Dermis microvascular lymphatic vessel endothelial cell (primary cell): ENCODE results near the gene ATG5. TPM values are rescaled to one million over a fixed set of nuclear protein-coding genes. Genes with fewer than 3 reads are reported as not detected.

Experiments used
- DNase-seq, 2 donors: peaks; one replicate each; pipeline versions ENCODE4 v3.0.0 to v3.0.0-alpha.2; 2010; ENCODE audit warnings: low read depth in 2 of 2
- total RNA-seq: library from RNA; depleted of rRNA; stranded (reverse); fragments of >200 nt; gene quantifications from 2 replicates; pipeline ENCODE4 v1.2.1, GENCODE V29; 2014

ATG5 gene
- total RNA-seq, 1 donor from 2014 or later, result 49.9 TPM

DNA sequence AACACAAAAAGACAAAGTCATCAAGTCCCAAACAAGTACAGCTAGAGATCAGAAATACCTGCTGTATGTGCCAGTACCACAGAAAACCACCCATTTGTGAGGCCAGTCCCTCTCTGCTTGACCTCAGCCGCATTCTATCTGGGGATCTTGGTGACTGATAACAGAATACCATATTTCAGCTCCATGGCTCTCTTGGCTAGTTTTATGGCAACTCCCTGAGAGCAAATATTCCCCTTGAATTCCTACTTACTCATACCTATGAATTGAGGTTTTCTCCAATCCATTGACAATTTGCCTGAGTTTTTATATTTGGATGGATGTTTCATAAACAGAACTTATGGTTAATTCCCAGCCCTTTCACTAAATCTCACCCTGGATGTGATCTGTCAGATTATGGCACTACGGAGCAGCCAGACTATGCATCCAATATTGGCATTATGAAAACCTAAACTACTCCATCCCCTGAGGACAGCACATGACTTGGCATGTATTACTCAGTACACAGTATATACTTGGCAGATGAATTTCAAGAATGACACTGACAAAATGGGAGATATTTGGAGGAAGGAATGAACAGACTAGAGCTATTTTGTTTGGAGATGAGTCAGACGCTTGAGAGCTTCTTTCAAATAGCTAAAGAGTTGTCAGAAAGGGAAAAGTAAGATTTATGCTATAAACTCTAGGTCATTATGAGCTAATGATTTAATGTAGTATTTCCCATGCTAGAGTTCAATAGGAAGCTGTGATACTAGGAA lies 143.7 kb downstream of the ATG5 start:
- DNase-seq, result no peak

- DNase-seq, result no peak
Observed at GRCh38 chr6:106180208-106180607, 145.4 kb downstream of the ATG5 start.

DNA sequence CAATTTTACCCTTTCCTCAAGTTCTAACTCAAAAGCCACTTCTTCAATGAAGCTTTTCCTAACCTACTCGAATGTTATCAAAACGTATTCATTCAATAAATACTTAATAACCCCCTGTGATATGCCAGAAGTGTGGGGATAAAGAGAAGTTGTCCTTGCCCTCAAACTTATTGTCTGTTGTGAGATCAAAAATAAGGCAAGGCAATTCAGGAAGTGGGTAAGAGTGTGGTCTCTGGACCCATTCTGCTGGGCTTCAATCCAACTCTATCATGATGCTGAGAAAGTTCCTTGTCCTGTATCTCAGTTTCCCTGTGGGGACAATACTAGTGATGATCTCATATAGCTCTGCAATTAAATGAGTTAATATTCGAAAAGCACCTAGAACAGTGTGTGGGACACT lies 146.7 kb downstream of the ATG5 start:
- DNase-seq, result no peak

- no peak for DNase-seq
Observed at GRCh38 chr6:106177786-106178185, 147.8 kb downstream of the ATG5 start.

GRCh38 chr6:106173124-106173879 lies 152.3 kb downstream of the ATG5 start:
- DNase-seq, result no peak

DNA sequence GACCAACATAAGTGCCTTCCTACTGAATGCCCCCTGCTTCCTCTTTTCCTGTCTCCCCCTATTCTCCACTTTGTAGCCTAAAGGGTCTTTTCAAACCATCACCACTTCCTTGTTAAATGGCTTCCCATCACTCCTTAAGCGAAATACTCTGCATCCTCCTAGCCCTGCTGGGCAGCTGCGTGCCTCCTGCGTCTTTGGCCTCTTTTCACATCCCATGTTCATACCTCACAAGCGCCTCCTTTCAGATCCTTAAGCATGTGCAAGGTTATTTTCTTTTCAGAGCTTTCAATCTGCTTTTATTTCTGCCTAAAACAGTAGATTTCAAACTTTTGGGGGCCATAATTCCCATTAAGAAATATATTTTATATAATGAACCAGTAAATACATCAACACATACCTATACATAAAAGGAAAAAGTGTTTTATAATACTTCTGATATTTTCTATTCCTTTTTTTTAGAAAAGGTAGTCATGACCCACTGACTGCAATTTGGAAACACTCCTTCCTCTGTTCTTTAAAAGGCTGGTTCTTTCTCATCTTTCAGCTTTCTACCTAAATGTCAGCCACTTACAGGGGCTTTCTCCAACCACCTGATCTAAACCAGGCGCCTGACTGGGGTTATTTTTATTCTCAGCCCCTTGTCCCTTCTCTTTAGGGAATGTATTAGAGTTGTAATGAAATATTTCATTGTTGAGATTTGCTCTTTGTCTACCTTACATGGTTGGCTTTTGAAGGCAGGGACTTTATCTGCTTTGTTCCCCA lies 155.3 kb downstream of the ATG5 start:
- no peak for DNase-seq

DNA sequence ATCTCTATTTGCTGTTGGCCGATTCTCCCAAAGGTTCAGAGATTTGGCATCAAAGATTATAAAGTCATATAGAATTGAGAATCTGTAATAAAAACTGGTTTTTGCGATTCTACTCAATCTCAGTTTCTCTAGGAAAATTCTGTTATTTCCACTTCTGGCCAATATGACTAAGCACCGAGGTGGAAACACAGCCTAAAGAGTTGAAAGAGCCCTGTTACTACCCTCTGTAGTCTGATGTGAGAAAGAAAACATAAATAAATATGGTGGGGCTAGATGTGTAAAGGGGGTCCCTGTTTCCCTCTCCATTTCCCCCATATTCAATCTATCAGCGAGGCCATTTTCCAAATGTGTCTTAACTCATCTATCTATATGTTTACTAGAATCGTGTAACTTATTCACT lies 156.0 kb downstream of the ATG5 start:
- DNase-seq, result no peak

DNA sequence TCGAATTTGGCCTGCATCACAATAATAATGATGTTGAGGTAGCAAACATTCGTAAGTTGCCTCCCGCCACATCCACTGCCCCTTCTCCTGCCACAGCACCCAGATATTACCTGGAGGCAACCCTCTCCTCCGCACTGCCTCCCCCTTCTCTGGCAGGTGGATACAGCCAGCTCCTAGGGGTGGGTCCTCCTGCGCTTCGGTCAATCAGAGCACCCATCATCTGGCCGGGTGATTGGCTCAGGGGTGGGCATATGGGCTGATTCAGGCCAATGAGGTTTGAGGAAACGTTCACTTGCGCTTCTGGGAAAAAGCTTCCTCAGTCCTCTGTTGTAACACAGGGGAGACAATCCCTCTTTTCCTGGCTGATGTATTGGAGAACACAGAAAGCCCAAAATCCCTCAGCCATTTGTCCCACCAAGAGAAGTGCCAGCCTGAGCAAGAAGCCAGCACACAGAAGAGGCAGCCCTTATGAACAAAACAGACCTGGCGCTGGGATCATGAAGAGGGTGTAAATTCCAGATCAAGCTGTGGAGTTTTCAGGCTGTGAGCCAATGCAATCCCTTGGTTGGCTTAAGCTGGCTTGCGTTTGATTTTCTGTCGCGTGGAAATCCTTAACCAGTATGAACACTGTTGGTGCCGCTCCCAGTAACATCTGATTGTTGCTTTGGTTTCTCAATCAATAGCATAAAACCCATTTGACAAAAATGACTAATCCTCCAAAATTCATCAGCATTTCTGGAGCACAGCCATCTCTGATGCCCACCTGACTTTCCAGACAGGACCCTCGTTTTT lies 157.3 kb downstream of the ATG5 start:
- no peak for DNase-seq

DNA sequence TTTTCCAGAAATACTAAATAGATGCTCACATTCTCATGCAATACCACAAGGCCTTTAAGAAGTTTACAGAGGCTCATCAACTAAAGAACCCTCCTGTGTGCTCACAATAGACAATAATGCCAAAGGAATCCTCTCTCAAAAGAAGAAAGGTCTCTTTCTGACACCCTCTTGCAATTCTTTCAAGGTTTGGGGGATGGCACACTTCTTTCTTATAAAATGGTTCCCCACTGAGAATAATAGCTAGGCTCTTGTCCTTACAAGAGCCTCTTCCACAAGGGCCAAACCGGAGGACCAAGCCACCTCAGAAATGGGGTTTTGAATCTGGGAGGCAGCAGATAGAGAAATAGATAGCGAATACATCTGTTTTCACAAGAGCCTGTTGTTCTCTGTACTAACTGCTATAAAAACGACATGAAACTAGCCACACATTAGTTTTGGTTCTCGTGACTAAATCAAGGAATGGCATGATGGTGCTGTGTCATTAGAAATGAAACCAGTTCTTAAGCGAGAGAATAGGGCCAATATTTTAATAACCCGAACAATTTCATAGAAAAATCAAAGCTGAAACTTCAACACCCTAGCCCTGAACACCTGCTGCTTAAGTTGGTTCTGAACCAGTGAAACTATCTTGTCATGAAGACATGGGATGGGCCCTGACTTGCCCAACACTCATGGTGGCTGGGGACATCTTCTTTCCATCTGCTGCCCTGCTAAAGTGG lies 158.3 kb downstream of the ATG5 start:
- no peak for DNase-seq

GRCh38 chr6:106165885-106166485 lies 159.6 kb downstream of the ATG5 start:
- DNase-seq, result no peak

GRCh38 chr6:106163966-106164877 lies 161.3 kb downstream of the ATG5 start:
- no peak for DNase-seq

- no peak for DNase-seq
Observed at GRCh38 chr6:106163446-106163965, 162.1 kb downstream of the ATG5 start.

DNA sequence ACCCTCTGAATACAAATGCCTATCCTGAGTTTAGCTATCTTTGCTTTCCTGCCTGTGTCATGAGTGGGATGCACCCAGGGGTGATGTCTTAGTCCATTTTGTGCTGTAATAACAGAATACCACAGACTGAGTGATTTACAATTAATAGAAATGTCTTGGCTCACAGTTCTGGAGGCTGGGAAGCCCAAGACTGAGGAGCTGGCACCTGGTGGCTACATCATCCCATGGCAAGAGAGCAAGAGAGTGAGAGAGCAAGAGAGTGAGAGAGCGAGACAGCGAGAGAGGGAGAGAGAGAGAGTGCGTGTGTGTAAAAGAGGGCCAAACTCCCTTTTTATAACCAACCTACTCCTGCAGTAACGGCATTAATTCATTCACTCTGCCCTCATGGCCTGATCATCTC lies 162.6 kb downstream of the ATG5 start:
- no peak for DNase-seq

DNA sequence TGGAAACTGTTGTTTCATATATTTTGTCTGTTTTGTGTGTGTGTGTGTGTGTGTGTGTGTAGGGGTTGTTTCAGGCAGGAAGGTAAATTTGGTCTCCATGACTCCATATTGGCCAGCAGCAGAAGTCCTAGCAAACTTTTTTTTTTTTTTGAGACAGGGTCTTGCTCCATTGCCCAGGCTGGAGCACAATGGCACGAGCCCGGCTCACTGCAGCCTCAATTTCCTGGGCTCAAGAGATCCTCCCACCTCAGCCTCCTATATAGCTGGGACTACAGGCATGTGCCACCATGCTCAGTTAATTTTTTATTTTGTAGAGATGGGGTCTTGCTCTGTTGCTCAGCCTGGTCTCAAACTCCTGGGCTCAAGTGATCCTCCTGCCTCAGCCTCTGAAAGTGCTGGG lies 163.7 kb downstream of the ATG5 start:
- no peak for DNase-seq

DNA sequence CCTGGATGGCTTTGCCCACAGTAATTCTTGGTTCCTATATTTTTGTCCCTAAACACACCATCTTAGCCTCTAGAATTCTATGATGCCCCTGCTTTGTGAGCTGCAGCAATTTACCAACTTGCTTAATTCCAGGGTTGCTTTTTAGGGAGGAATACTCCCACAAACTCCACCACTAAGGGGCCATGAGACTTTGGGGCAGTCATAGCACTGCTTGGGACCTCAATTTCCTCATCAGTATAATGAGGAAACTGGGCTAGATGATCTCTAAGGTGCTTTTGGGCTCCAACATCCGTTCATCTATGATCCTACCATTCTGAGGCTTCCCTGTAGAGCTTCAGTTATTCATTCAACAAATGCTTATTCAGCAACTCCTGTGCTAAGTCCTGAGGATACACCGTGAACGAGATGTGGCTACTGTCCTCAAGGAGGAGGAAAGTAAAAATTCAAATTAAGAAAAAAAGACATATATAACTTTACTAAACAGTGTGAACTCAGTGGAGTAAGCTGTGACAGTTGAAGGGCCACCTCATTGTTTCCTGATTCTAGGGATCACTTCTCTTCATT lies 164.2 kb downstream of the ATG5 start:
- DNase-seq, result no peak

DNA sequence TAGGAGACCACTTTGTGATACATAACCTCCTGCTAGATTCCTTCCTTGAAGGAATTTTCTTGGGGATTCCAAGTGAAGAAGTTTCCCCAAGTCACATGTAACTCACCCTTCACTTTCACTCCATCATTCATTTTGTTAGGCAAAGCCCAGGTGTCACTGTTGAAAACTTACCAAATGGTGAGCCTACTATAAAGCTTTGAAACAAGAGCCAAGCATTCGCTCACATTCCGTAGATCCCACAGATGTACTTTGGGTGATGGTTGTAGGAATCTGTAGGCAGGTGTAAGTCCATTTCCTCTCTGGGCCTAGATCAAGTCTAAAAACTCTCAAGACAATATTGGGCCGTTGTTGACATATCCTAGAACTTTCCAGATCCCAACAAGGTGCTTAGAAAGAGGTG lies 165.4 kb downstream of the ATG5 start:
- DNase-seq, result no peak

- DNase-seq, result no peak
Observed at GRCh38 chr6:106159531-106159940, 166.0 kb downstream of the ATG5 start.

DNA sequence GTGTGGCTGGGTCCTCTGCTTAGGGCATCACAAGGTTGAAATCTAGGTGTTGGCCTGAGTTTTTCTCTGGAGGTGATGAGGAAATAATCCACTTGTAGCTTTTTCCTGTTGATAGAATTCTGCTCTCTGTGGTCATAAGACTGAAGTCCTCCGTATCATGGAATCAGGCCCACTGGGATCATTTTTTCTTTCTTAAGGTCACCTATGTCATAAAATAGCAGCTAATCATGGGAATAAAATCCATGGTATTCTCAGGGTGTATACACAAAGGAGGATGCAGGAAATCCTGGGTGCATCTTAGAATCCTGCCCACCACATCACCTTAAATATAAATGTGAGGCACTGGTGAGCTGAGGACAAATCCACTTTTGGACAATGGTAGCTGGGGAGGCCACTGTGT lies 166.7 kb downstream of the ATG5 start:
- no peak for DNase-seq

- DNase-seq, result no peak
Observed at GRCh38 chr6:106156863-106157262, 168.7 kb downstream of the ATG5 start.
